ENCODE measurements around the gene AIPL1.
A peak's percentile ranks its signal among the peaks of the same experiment; 100 is the strongest.

AIPL1 gene

GRCh38 chr17:6453279-6454024 lies 18.5 kb upstream of the AIPL1 start:
- no peak for TF ChIP-seq CTCF (IDR thresholded peaks at IDR 0.05; ENCODE audit: extremely low read depth, missing control alignments)
- DNase-seq (ENCODE audit: low spot score): no peak

DNA sequence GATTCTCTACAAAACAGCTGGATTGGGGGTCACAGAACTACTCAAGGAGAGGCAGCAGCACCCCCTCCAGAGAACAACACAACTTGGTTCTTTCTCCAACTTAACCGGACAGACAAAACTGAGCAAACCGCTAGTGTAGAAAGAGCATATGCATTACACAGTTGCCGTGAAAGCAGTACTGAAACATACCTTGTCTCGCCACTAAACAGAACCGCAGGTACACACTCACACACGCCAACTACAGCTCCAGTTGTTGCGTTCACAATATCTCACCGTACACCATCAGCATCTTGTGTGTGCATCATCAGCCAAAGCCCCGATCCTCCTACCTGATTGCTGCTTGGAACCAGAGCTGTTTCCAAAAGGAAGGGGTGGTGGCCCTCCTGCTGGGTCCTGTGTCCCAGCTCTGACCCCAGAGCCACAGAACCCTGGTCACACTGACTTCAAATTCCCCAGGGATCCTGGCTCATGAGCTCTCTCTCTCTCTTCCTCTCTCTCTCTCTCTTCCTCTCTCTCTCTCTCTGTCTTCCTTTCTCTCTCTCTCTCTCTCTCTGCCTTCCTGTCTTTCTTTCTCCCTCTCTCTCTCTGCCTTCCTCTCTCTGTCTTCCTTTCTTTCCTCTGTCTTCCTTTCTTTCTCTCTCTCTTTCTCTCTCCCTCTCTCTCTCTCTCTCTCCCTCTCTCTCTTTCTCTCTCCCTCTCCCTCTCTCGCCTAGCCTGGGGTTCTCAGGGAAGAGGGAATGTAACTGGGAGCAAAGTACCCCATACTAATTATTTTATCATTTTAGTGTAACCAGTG lies 17.7 kb upstream of the AIPL1 start:
- no peak for DNase-seq (ENCODE audit: low spot score)

GRCh38 chr17:6450926-6451832 lies 16.3 kb upstream of the AIPL1 start:
- DNase-seq (ENCODE audit: low spot score): peak; percentile 42
- no peak for TF ChIP-seq CTCF (IDR thresholded peaks at IDR 0.05; ENCODE audit: extremely low read depth, missing control alignments)

More for the DNA sequence above, 17.7 kb upstream of the AIPL1 start:
- TF ChIP-seq CTCF (IDR thresholded peaks at IDR 0.05; ENCODE audit: extremely low read depth, missing control alignments): no peak

- DNase-seq (ENCODE audit: low spot score): no peak
- no peak for TF ChIP-seq CTCF (IDR thresholded peaks at IDR 0.05; ENCODE audit: extremely low read depth, missing control alignments)
These were observed 14.4 kb upstream of the AIPL1 start for GRCh38 chr17:6449307-6449706.

GRCh38 chr17:6448473-6448872 lies 13.6 kb upstream of the AIPL1 start:
- TF ChIP-seq CTCF (IDR thresholded peaks at IDR 0.05; ENCODE audit: extremely low read depth, missing control alignments): no peak
- no peak for DNase-seq (ENCODE audit: low spot score)

GRCh38 chr17:6446516-6447100 lies 11.7 kb upstream of the AIPL1 start:
- DNase-seq (ENCODE audit: low spot score): no peak
- no peak for TF ChIP-seq CTCF (IDR thresholded peaks at IDR 0.05; ENCODE audit: extremely low read depth, missing control alignments)
